ENCODE data around the gene VSTM2L.

DNA sequence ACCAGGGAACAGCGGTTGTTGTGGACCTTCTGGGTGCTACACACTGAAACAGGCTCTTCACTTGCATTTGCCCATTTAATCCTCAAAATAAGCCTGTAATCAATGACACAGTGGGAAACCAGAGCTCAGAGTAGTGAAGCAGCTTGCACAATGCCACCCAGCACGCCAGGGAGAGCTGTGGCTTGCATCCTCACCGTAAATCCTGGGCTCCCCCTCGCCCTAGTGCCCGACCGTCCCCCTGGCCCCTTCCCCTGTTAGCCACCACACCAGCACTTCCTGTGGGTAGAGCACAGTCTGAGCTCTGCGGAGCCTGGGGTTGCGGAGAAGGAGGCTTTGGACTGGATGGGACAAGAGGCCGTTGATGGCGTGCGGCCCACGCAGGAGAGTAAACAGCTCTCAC lies 14.5 kb downstream of the VSTM2L start:
- TF ChIP-seq POLR2AphosphoS5 (IDR thresholded peaks at IDR 0.05; ENCODE audit: borderline replicate concordance, low read depth, low read length) (no peak), EZH2 (IDR thresholded peaks at IDR 0.05) (no peak), FOXP2 (optimal IDR thresholded peaks at IDR 0.05; ENCODE audit: control extremely low read depth, extremely low read length, insufficient read depth) (no peak)

Measured in SK-N-MC (cell line).